ENCODE measurements around the gene FRMD4A.
"Not testable (repeated sequence)": the region's sequence is repeated elsewhere in the genome, so short reads cannot be mapped to it uniquely, and the experiment has no call there.

FRMD4A gene

GRCh38 chr10:13865758-13866491, 464.8 kb downstream of the FRMD4A start:
- DNase-seq, result no peak

- DNase-seq, result not testable (repeated sequence)
Observed at GRCh38 chr10:13865220-13865619, 465.5 kb downstream of the FRMD4A start.

- DNase-seq, result no peak
Observed at GRCh38 chr10:13862546-13863233, 468.0 kb downstream of the FRMD4A start.

DNA sequence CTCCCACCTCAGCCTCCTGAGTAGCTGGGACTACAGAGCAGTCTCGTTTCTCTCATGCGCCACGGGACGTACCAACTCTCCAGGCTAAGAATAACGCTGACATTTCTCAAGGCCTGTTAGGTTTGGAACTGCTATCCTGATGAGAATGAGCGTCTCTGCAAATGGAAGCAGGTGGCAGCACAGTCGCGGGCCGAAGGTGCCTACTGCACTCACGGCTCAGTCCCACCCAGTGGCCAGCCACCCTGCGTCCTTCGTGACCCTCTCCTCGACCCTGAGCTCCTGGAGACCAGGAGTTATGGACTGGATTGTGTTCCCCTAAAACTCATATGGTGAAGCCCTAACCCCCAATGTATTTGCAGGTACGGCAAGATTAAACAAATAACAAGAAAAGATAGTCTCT, 469.8 kb downstream of the FRMD4A start:
- no peak for DNase-seq

- no peak for DNase-seq
Observed at GRCh38 chr10:13859979-13860654, 470.6 kb downstream of the FRMD4A start.

DNA sequence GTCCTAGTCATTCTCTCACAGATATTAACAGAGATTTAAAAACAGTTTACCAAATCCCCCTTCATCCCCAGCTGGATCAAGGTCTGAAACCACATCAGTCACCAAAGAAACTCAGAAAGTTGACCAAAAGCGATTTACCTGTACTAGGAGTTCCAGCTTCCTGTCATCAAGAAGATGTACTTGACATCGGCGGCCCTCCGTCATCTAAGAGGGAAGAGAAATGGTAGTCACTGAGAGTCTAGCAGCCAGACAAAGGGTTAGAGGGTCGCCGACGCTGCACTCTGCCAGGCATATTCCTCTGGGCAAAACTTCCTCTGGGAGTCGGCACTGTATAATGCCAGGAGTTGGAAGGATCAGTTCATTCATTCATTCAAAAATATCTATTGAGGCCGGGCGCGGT, 472.0 kb downstream of the FRMD4A start:
- DNase-seq, result no peak

DNA sequence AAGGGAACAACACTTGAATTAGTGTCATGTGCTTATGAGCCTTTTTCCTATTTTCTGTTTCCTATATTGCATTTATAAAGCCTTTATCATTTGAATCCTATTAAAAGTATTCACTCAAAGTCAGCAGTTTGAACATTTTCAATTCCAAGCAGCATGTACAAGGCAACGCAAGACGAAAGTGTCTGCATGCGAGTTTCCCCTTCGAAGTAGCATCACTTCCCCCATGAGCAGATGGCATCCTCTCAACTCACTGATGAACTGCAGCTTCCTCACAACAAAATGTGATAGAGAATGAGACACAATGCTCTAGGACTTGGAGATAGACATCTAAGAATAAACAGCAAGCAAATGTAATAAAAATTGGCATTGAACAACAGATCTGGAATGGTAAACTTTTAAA, 473.3 kb downstream of the FRMD4A start:
- DNase-seq, result no peak

- DNase-seq, result no peak
Observed at GRCh38 chr10:13853854-13854253, 476.9 kb downstream of the FRMD4A start.

GRCh38 chr10:13852872-13853271, 477.9 kb downstream of the FRMD4A start:
- DNase-seq, result no peak

GRCh38 chr10:13851906-13852305, 478.8 kb downstream of the FRMD4A start:
- no peak for DNase-seq

DNA sequence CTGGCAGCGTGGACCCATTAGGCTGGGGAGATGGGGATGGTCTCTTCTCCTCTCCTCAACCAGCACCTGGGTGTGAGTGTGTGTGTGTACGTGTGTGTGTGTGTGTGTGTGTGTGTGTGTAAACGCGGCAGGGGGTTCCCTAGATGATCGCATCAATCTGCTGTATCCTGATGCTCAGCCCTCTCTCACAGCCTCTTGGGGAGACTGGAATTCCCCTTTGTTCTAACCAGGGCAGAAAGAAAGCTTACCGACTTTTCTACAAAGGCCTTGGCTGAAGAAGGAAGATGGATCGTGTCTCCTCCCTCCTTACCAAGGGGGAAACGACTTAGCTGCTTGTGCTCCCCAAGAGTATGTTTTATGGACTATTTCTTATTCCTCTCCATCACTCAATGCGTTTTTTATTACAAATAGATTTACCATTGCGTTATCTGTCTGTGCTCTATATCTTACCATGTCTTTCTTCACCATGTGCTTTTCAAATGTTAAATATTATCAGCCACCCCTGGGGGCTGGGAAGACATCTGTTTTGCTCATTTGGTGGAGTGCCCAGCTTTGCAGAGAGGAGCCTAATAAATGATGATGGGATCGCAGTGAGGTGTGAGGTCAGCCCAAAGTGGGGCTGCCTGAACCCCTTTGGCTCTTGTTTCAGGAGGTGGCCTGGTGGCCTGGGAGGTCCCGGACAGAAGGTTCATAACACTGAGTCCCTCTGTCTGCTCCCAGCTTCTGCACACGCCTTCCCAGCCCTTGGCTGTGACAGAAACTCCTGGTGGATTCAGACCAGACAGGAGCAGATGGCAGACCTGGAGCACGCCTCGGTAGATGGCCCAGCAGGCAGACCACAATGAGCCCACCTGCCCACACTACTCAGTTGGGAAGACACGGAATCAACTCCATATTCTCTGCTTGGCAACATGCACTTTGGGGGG, 481.9 kb downstream of the FRMD4A start:
- DNase-seq, result no peak

- DNase-seq, result no peak
Observed at GRCh38 chr10:13847201-13847631, 483.5 kb downstream of the FRMD4A start.

GRCh38 chr10:13845897-13846296, 484.8 kb downstream of the FRMD4A start:
- DNase-seq, result no peak

- DNase-seq, result no peak
Observed at GRCh38 chr10:13844651-13845050, 486.1 kb downstream of the FRMD4A start.

DNA sequence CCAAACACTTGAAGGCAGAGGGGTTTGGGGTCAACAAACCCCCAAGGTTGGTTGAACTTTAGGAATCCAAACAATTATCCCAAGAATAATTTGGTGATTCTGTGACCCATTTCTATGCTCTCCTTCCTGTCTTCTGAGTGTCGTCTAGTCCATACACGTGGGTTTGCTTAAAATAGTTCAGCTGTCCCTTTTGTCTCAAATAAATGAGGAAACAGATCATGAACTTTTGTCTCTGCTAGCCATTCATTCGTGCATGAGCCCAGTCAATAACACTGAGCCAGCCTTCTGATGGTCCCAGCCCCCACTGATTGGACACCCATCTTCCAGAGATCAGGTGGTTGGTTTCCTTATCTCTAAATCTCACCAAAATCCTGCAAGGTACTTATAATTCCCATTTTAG, 488.6 kb downstream of the FRMD4A start:
- DNase-seq, result no peak

DNA sequence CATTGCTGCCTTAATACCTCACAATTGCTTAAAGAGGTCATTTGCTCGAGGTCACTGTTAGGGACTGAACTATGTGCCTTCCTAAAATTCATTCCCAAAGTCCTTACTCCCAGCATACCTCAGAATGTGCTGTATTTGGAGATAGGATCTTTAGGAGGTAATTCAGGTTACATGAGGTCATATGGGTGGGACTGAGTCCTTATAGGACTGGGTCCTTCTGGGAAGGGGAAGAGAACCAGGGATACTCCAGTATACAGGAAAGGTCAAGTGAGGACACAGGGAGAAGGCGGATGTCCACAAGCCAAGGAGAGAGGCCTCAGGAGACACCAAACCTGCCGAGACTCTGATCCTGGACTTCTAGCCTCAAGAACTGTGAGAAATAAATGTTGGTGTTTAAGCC, 490.7 kb downstream of the FRMD4A start:
- no peak for DNase-seq

DNA sequence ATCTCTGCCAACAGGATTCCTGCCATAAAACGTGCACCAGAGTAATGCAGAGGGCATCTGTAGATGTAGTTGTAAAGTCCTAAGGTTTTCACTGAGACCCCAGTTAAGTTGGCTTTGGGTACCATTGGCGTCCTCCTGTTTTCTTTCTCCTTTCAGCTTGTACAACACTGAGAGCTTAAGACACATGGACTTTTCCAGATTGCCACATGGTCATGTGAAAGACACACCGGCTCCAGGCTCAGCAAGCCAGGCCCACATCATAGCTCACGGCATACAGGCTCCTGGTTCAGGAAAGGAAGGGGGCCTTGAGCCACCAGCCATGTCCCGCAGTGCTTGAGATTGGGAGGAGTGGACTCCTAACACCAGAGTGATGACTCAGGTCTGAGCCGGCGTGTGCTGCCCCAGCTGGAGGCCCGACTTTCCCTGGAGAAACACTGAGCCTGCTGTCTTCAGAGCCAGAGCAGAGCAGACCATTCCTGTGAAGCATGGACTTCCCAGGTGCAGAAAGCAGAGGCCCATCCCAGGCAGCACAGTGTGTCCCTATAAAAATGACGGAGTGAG, 491.2 kb downstream of the FRMD4A start:
- DNase-seq, result no peak

DNA sequence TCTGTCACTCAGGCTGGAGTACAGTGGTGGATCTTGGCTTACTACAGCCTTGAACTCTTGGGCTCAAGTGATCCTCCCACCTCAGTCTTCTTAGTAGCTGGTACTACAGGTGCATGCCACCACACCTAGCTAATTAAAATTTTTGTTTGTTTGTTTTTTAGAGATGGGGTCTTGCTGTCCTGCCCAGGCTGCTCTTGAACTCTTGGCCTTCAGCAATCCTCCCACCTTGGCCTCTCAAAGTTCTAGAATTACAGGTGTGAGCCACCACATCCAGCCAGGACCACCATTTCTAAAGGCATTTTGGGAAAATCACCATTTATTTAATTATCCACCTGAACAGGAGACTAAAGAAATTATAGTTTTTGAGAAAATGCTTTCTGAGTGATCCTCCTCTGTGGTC, 491.7 kb downstream of the FRMD4A start:
- no peak for DNase-seq

DNA sequence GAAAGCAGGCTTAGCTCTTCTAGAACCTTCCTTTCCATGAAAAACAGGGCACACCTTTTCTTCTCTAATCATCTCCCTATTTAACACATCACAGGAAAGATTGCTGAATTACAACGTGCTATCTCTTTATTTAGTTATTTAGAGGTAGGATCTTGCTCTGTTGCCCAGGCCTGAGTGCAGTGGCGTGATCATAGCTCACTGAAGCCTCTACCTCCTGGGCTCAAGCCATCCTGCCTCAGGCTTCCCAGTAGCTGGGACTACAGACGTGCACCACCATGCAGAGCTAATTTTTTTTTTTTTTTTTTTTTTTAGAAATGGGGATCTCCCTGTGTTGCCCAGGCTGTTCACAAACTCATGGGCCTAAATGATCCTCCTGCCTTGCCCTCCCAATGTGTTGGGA, 492.8 kb downstream of the FRMD4A start:
- DNase-seq, result no peak

DNA sequence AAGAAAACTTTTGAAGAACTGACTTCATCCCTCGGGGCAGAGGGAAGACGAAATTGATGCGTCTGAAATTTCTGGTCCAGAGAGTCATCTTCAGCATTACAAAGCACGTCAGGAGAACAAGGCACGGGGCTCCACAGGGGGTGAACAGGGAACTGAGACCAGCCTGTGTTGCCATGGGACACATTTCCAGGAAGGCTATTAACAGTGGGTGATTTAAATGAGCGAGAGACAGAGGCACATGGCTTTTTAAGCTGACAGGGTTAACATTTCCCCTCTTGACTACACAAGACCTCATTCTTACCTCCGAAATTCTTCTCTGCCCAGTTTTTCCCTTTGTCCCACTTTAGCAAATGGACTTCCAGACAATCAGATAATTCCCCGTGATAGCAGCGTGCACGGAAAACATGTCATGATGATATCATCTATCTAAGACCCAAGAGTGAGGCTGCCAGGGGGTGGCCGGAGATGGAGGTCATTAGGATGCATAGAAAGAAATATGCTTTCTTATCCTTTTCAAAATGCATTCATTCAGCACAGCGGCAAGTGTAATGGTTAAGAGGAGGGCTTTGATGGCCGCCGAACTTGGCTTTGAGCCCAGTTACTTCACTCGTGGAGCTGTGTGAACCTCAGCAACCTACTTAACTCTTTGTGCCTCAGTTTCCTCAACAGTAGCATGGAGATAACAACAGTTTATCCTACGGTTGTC, 496.0 kb downstream of the FRMD4A start:
- no peak for DNase-seq

DNA sequence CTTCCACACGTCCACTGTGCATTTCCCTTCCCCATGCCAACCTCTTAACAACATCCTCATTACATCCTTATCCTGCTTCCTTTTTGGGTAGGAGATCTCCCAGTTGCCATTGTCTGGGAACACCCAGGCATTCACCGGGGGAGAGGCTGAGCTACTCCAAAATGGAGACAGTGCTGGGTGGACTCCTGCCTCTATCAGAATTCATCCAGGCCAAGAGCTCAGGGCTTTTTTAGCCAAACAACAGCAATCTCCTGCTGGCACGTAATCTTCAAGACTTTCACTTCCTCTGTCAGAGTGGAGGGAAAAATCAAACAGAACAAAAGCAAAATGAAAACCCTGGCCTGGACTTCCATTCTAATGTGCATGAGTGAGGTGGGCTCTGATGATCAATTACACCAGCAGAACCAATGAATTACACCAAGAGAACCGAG, 499.0 kb downstream of the FRMD4A start:
- no peak for DNase-seq

GRCh38 chr10:13830385-13830784, 500.3 kb downstream of the FRMD4A start:
- DNase-seq, result no peak

Data from activated CD4-positive, alpha-beta T cell treated with anti-CD3 and anti-CD28 coated beads, Interleukin-2, amount 50 U/mL, for 1 hour (primary cell).